Upper lobe of left lung (tissue), 6 donors: ENCODE results near the gene OR11A1. TPM values are rescaled to one million over a fixed set of nuclear protein-coding genes. Genes with fewer than 3 reads are reported as not detected.

Experiments used
- ATAC-seq, 2 donors: fragments of 200-7000 bp; cut with Tn5 transposase; one replicate each; pipeline ENCODE4 v1.9.1; 2022; ENCODE audit warnings: mild to moderate bottlenecking in 2 of 2, moderate library complexity in 2 of 2; ENCODE audit not compliant: low FRiP score in 2 of 2
- DNase-seq, 2 donors: peaks; one replicate each; pipeline ENCODE4 v3.0.0-alpha.2; 2019 to 2020
- H3K27ac ChIP-seq, 4 donors: fragments of 200-600 bp; sonication (generic); one replicate each; pipeline ENCODE4 v1.5.1; 2016 to 2019
- H3K27me3 ChIP-seq, 4 donors: fragments of 200-600 bp; sonication (generic); one replicate each; pipeline ENCODE4 v1.5.1; 2017 to 2019
- H3K36me3 ChIP-seq, 4 donors: fragments of 200-600 bp; sonication (generic); one replicate each; pipeline ENCODE4 v1.5.1; 2016 to 2019
- H3K4me1 ChIP-seq, 4 donors: fragments of 200-600 bp; sonication (generic); one replicate each; pipeline ENCODE4 v1.5.1; 2018 to 2019
- H3K4me3 ChIP-seq, 4 donors: fragments of 200-600 bp; sonication (generic); one replicate each; pipeline ENCODE4 v1.5.1; 2017 to 2019; ENCODE audit warnings: mild to moderate bottlenecking in 2 of 4, moderate library complexity in 1 of 4
- H3K9me3 ChIP-seq, 4 donors: fragments of 200-600 bp; sonication (generic); one replicate each; pipeline ENCODE4 v1.5.1; 2018 to 2019
- EP300 ChIP-seq, 4 donors: sonication (generic); formaldehyde crosslinking; IDR thresholded peaks; one replicate each; pipeline ENCODE4 v1.5.1; 2017; ENCODE audit warnings: antibody characterized with exemption in 4 of 4, control low read depth in 2 of 4
- POLR2A ChIP-seq, 4 donors: fragments of 450-650 bp; IDR thresholded peaks; one replicate each; pipeline ENCODE4 v1.5.1; 2016 to 2017; ENCODE audit warnings: antibody characterized with exemption in 4 of 4, mild to moderate bottlenecking in 2 of 4
- POLR2AphosphoS5 ChIP-seq, 2 donors: sonication (generic); formaldehyde crosslinking; IDR thresholded peaks; one replicate each; pipeline ENCODE4 v1.5.1; 2017; ENCODE audit warnings: antibody characterized with exemption in 2 of 2
- WGBS, 2 donors: methylation state at CpG; one replicate each; pipeline ENCODE4 v1.1.5; 2017 to 2018; 5-methylcytosine and 5-hydroxymethylcytosine counted together
- total RNA-seq, 6 donors: library from RNA; depleted of rRNA in 4 of 6; stranded (reverse); fragments of >200 nt in 4 of 6; gene quantifications; one replicate each; pipeline versions ENCODE4 v1.1.0 to v1.2.1, GENCODE V29; 2016 to 2021
- TF ChIP-seq, protein P1 (sequence below), 6 experiments: fragments of 450-650 bp in 4 of 6; fragments of 200-600 bp in 2 of 6; sonication (generic) in 2 of 6; IDR thresholded peaks; one replicate each; pipeline ENCODE4 v1.5.1; 2016 to 2019; ENCODE audit warnings: antibody characterized with exemption in 6 of 6
- donor health status: DM: no; HTN: no; CAD: no; lungs with moderate emphysema.
- donor health status: DM: no; HTN: yes; CAD: no; lungs with severe emphysema.

The OR11A1 gene
- total RNA-seq, 6 donors from 2014 or later, result not detected

DNA sequence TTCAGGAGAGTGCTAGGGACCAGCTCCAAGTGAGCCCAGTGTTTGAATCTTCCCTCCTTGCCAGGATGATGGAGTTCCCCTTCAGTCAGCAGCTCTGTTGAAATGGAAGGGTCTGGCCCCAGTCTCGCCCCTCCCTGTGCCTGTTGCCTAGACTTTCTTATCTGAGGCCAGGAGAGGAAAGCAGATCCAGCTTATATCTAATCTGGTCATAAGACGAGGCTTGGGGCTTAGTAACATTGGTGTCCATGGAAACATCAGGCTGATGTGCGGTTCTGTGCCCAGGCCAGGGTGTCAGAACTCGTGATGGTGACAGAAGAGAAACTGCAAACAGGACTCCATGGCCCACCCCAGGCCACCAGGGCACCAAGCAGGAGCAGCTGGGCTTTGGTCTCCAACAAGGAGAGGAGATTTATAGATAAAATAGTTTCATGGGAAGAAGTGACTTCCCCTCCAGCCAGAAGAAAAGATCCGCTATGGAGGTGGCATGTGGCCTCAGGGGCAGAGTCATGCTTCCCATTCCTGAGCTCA, 21.1 kb upstream of the OR11A1 start:
- Histone ChIP-seq H3K9me3 (no peaks in the 10 kb centered on the region), H3K27me3 (no peaks in the 10 kb centered on the region), H3K4me1 (no peaks in the 10 kb centered on the region), H3K4me3 (no peak overlapping the region), H3K36me3 (no peaks in the 10 kb centered on the region), H3K27ac (no peak overlapping the region)
- TF ChIP-seq EP300 (IDR thresholded peaks at IDR 0.05), result no peak
- WGBS, 2 donors, result 59 to 68% methylated on average over 5 of the region's 5 CpGs
- ATAC-seq, result no peak
- DNase-seq, result no peak

DNA sequence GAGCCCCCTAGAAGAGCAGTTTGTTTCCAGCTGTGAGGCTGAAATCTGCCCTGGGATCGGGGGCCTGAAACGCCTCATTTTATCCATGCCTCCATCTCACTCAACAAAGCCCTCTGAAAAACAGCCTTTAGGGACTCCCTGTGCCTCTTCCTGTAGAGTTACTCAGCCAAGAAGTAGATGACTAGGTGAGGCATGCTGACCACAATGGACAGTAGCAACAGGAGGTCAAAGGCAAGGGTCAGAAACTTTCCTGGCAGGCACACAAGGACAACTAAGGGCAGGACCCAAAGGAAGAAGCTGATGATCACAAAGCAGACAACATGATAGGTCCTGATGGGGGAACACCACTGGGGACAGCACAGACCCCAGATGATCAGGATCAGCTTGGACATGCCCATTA, 18.1 kb upstream of the OR11A1 start:
- DNase-seq, result no peak
- Histone ChIP-seq H3K4me3 (no peak overlapping the region), H3K27ac (no peak overlapping the region), H3K27me3 (no peaks in the 10 kb centered on the region), H3K9me3 (no peaks in the 10 kb centered on the region), H3K4me1 (no peaks in the 10 kb centered on the region), H3K36me3 (no peaks in the 10 kb centered on the region)
- ATAC-seq, result no peak
- TF ChIP-seq POLR2A (IDR thresholded peaks at IDR 0.05) (no peak), EP300 (IDR thresholded peaks at IDR 0.05) (no peak), POLR2AphosphoS5 (IDR thresholded peaks at IDR 0.05) (no peak)
- TF ChIP-seq, protein P1, sequence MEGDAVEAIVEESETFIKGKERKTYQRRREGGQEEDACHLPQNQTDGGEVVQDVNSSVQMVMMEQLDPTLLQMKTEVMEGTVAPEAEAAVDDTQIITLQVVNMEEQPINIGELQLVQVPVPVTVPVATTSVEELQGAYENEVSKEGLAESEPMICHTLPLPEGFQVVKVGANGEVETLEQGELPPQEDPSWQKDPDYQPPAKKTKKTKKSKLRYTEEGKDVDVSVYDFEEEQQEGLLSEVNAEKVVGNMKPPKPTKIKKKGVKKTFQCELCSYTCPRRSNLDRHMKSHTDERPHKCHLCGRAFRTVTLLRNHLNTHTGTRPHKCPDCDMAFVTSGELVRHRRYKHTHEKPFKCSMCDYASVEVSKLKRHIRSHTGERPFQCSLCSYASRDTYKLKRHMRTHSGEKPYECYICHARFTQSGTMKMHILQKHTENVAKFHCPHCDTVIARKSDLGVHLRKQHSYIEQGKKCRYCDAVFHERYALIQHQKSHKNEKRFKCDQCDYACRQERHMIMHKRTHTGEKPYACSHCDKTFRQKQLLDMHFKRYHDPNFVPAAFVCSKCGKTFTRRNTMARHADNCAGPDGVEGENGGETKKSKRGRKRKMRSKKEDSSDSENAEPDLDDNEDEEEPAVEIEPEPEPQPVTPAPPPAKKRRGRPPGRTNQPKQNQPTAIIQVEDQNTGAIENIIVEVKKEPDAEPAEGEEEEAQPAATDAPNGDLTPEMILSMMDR (IDR thresholded peaks at IDR 0.05), result no peak
- 89 to 95% methylated on average over 2 of the region's 2 CpGs for WGBS, 2 donors

DNA sequence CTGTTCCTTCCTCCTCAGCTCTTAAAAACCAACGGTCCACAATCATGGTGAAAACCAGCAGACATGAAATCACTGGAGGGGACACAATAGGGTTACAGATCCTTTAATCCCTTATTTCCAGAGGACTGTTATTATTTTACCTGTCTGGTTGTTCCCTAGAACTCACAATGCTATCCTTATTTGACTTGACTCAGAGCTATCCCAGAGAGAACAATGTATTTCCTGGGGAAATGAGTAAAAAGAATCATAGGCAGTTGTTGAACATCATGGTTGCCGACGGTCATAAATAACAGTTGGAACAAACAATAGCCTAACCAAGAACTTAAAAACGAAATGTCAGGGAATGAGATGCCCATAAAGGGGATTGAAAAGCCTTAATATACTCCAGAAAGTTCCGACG, 9.4 kb upstream of the OR11A1 start:
- Histone ChIP-seq H3K4me1 (no peaks in the 10 kb centered on the region), H3K9me3 (no peaks in the 10 kb centered on the region), H3K27ac (no peak overlapping the region), H3K36me3 (no peaks in the 10 kb centered on the region), H3K27me3 (no peaks in the 10 kb centered on the region), H3K4me3 (no peak overlapping the region)
- TF ChIP-seq POLR2A (IDR thresholded peaks at IDR 0.05) (no peak), EP300 (IDR thresholded peaks at IDR 0.05) (no peak), POLR2AphosphoS5 (IDR thresholded peaks at IDR 0.05) (no peak)
- TF ChIP-seq, protein P1 (IDR thresholded peaks at IDR 0.05), result no peak
- DNase-seq (no peak), ATAC-seq (no peak)
- WGBS, 2 donors, result 42 to 44% methylated on average over 6 of the region's 6 CpGs

DNA sequence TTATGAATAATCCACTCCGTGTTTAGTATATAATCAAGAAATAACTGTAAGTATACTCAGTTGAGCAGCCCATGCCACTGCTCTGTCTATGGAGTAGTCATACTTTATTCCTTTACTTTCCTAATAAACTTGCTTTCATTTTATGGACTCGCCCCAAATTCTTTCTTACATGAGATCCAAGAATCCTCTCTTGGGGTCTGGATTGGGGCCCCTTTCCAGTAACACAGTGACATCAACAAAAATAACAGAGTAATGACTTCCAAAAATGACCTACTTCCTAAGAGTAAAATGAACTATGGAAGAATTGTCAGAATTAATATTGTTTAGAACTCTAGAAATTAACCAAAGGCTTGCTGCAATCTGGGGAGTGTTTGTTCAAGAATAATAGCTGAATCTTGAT, 8.9 kb upstream of the OR11A1 start:
- no peaks in the 10 kb centered on the region for H3K27me3 ChIP-seq
- TF ChIP-seq POLR2AphosphoS5 (IDR thresholded peaks at IDR 0.05) (no peak), POLR2A (IDR thresholded peaks at IDR 0.05) (no peak)
- no peak overlapping the region for H3K27ac ChIP-seq
- no peaks in the 10 kb centered on the region for H3K36me3 ChIP-seq
- H3K9me3 ChIP-seq, result no peaks in the 10 kb centered on the region
- 88 to 94% methylated on average over 2 of the region's 2 CpGs for WGBS, 2 donors
- ATAC-seq, result no peak
- no peaks in the 10 kb centered on the region for H3K4me1 ChIP-seq
- no peak for DNase-seq
- H3K4me3 ChIP-seq, result no peak overlapping the region

DNA sequence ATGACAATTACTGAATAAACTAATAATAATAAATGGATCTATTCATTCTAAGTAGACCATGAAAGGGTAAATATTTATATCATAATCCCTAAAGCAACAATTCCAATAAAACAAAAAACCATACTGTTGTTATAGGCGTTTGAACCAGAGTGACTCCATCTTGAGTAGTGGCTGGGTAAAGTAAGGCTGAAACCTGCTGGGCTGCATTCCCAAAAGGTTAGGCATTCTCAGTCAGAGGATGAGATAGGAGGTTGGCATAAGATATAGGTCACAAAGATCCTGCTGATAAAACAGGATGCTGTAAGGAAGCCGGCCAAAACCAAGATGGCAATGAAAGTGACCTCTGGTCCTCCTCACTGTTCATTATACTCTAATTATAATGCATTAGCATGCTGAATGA, 8.4 kb upstream of the OR11A1 start:
- no peak for DNase-seq
- WGBS, 2 donors, result 67 to 68% methylated on average over 2 of the region's 2 CpGs
- no peak for TF ChIP-seq POLR2A (IDR thresholded peaks at IDR 0.05)
- no peak for TF ChIP-seq EP300 (IDR thresholded peaks at IDR 0.05)
- TF ChIP-seq, protein P1 (IDR thresholded peaks at IDR 0.05), result no peak
- TF ChIP-seq POLR2AphosphoS5 (IDR thresholded peaks at IDR 0.05), result no peak
- no peak for ATAC-seq
- H3K4me1 ChIP-seq, result no peaks in the 10 kb centered on the region
- no peak overlapping the region for H3K4me3 ChIP-seq
- no peaks in the 10 kb centered on the region for H3K36me3 ChIP-seq
- no peaks in the 10 kb centered on the region for H3K27me3 ChIP-seq
- H3K9me3 ChIP-seq, result no peaks in the 10 kb centered on the region
- no peak overlapping the region for H3K27ac ChIP-seq

DNA sequence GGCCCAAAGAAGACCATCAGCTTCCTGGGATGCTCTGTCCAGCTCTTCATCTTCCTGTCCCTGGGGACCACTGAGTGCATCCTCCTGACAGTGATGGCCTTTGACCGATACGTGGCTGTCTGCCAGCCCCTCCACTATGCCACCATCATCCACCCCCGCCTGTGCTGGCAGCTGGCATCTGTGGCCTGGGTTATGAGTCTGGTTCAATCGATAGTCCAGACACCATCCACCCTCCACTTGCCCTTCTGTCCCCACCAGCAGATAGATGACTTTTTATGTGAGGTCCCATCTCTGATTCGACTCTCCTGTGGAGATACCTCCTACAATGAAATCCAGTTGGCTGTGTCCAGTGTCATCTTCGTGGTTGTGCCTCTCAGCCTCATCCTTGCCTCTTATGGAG, 5.2 kb upstream of the OR11A1 start:
- DNase-seq, result no peak
- H3K9me3 ChIP-seq, result no peaks in the 10 kb centered on the region
- WGBS, 2 donors, result 79 to 85% methylated on average over 4 to 6 of the region's 6 CpGs
- H3K4me3 ChIP-seq, result no peak overlapping the region
- no peak overlapping the region for H3K27ac ChIP-seq
- ATAC-seq, result no peak
- H3K4me1 ChIP-seq, result no peaks in the 10 kb centered on the region
- no peaks in the 10 kb centered on the region for H3K27me3 ChIP-seq
- H3K36me3 ChIP-seq, result no peaks in the 10 kb centered on the region
- TF ChIP-seq POLR2AphosphoS5 (IDR thresholded peaks at IDR 0.05) (no peak), POLR2A (IDR thresholded peaks at IDR 0.05) (no peak), EP300 (IDR thresholded peaks at IDR 0.05) (no peak)
- TF ChIP-seq, protein P1 (IDR thresholded peaks at IDR 0.05), result no peak
